Mucosa of descending colon (tissue), 3 donors: ENCODE measurements around the gene POMGNT1. TPM values are rescaled to one million over a fixed set of nuclear protein-coding genes. Genes with fewer than 3 reads are reported as not detected.
A peak's percentile ranks its signal among the peaks of the same experiment; 100 is the strongest.
"Not testable (repeated sequence)": the region's sequence is repeated elsewhere in the genome, so short reads cannot be mapped to it uniquely, and the experiment has no call there.

Experiments used
- ATAC-seq: fragments of 200-7000 bp; cut with Tn5 transposase; one replicate; pipeline ENCODE4 v1.9.1; 2020; ENCODE audit warnings: mild to moderate bottlenecking, moderate library complexity
- DNase-seq, 3 donors: peaks; one replicate each; pipeline ENCODE4 v3.0.0-alpha.2; 2020
- H3K36me3 ChIP-seq: fragments of 200-600 bp; one replicate; pipeline ENCODE4 v1.8.0; 2021; ENCODE audit warnings: low read depth, mild to moderate bottlenecking
- H3K4me1 ChIP-seq: fragments of 200-600 bp; one replicate; pipeline ENCODE4 v1.8.0; 2021; ENCODE audit warnings: low read depth, mild to moderate bottlenecking
- H3K4me3 ChIP-seq: fragments of 200-600 bp; one replicate; pipeline ENCODE4 v1.8.0; 2021; ENCODE audit warnings: mild to moderate bottlenecking
- H3K9me3 ChIP-seq: fragments of 200-600 bp; one replicate; pipeline ENCODE4 v1.8.0; 2021; ENCODE audit warnings: mild to moderate bottlenecking
- CTCF ChIP-seq: fragments of 200-600 bp; IDR thresholded peaks from one replicate; pipeline ENCODE4 v1.8.0; 2022; ENCODE audit warnings: antibody characterized with exemption, mild to moderate bottlenecking
- intact Hi-C, 2 donors: fragments of 100-400 bp; cut with DNase I in 1 of 2; cut with micrococcal nuclease in 1 of 2; formaldehyde crosslinking; loops; one replicate each; pipeline versions ENCODE4 v1.11.0 to v1.11.1; 2022; cut with DNase I, micrococcal nuclease
- long read RNA-seq, 2 donors: library from polyadenylated mRNA; unstranded; transcript quantifications; one replicate each; pipeline ENCODE4 v2.0.0, GENCODE V29; 2019 to 2021
- total RNA-seq, 3 donors: library from RNA; stranded (reverse); fragmentation: NEBNext Ultra II Directional in 2 of 3; extraction: Animal tissue kit (Norgen Biotek cat#: 25700) in 2 of 3; gene quantifications; one replicate each; pipeline versions ENCODE4 v1.2.1 to v1.2.4, GENCODE V29; 2021 to 2023
- donor health status: DM: no; HTN: no; CAD: no; lungs with moderate emphysema.
- donor health status: DM: no; HTN: no; CAD: no.
- donor health status: DM: no; HTN: yes; CAD: no.

Gene POMGNT1
- total RNA-seq, result 10 to 100 TPM; 23.8 to 39.0 (median 38.4) TPM
- long read RNA-seq, donor 1, transcript POMGNT1-201 (22 exons, 2,728 nt), result major isoform, 16 of 44 reads
- long read RNA-seq, donor 1, partial matches to known transcripts, result 8 of 44 reads
- long read RNA-seq, donor 1, other reads (novel, unspliced or antisense), result 20 of 44 reads
- long read RNA-seq, donor 2, partial matches to known transcripts, result 2 of 11 reads
- long read RNA-seq, donor 2, other reads (novel, unspliced or antisense), result 7 of 11 reads

- Histone ChIP-seq H3K36me3 (no peaks in the 10 kb centered on the region), H3K9me3 (no peaks in the 10 kb centered on the region), H3K4me3 (peak within 1 kb of the TSS; percentile 20), H3K4me1 (peaks cover 18% of the 10 kb centered on the region)
- intact Hi-C loops, result no loop called here
- ATAC-seq, result peak; percentile 84
- peak; percentile 73 to 89 (median 80) for DNase-seq
- TF ChIP-seq CTCF, result no peak
Measured at GRCh38 chr1:46197964-46198811, at the start of gene POMGNT1. Gene POMGNT1, minus strand, starts transcription at chr1:46198434. Its CDS starts 613 bp downstream, at chr1:46197821.

- H3K4me3 ChIP-seq, result peak within 1 kb of the TSS; percentile 30
- DNase-seq, result peak; percentile 97 to 98 (median 98)
- no peaks in the 10 kb centered on the region for H3K36me3 ChIP-seq
- H3K9me3 ChIP-seq, result no peaks in the 10 kb centered on the region
- H3K4me1 ChIP-seq, result peaks cover 12% of the 10 kb centered on the region
- intact Hi-C loops, result no loop called here
- TF ChIP-seq CTCF, result no peak
- ATAC-seq, result peak; percentile 95
Measured at GRCh38 chr1:46247436-46248121, 49.3 kb upstream of the POMGNT1 start, which contains the start of gene RAD54L. Gene RAD54L, plus strand, starts transcription at chr1:46247763. Its CDS starts 643 bp downstream, at chr1:46248406.

DNA sequence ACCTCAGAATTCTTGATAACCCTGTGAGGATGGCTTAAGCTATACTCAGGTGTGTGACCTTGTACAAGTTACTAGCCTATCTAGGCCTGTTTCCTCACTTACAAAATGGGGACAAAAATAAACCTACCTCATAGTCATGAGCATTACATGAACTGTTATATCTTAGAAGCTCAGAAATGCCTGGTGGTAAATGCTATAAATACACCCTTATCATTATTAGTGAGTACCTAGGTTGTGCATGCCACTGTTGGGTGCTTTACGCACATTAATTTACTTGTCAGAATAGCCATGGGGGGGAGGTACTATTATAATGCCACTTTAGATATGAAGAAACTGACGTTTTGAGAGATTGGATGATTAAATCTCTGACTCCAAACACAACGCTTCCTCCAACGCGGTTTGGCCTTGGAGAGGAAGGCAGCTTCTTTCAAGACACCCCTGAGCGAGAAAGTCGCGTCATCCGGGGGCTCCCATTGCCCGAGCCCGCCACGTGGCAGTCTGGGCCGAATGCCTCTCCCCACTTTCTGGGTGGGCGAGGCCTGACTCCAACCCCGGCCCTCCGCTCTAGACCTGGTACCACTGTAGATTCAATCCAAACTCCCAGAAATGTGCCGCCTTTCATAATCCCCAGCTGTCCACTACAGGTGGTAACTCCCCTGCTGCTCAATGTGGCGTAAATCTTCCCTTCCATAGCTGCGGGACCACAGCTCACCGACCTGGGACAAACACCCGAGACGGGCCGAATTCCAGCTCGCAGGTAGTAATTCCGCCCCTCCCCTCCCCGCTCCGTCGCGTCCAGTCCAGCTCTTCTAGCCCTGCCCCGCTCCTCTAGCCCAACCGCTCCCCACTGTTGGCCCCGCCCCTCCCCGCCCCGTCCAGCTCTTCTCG, 48.6 kb upstream of the POMGNT1 start:
- ATAC-seq, result peak; percentile 88
- intact Hi-C loops, result no loop called here

DNA sequence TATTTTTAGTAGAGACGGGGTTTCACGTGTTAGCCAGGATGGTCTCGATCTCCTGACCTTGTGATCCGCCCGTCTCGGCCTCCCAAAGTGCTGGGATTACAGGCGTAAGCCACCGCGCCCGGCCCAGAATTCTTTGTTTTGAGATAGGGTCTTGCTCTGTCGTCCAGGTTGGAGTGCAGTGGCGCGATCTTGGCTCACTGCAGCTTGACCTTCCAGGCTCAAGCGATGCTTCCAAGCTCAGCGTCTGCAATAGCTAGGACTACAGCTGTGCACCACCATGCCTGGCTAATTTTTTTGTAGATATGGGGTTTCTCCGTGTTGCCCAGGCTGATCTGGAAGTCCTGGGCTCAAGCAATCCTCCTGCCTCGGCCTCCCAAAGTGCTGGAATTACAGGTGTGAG, 47.9 kb upstream of the POMGNT1 start:
- intact Hi-C loops, result not testable (repeated sequence)

More for the DNA sequence above, 48.6 kb upstream of the POMGNT1 start:
- H3K9me3 ChIP-seq, result no peaks in the 10 kb centered on the region
- peak in 2 of 3 donors; percentile 57 to 74 for DNase-seq
- TF ChIP-seq CTCF, result no peak
- H3K36me3 ChIP-seq, result no peaks in the 10 kb centered on the region
- H3K4me1 ChIP-seq, result peaks cover 12% of the 10 kb centered on the region
- H3K4me3 ChIP-seq, result peak overlapping the region; percentile 17

DNA sequence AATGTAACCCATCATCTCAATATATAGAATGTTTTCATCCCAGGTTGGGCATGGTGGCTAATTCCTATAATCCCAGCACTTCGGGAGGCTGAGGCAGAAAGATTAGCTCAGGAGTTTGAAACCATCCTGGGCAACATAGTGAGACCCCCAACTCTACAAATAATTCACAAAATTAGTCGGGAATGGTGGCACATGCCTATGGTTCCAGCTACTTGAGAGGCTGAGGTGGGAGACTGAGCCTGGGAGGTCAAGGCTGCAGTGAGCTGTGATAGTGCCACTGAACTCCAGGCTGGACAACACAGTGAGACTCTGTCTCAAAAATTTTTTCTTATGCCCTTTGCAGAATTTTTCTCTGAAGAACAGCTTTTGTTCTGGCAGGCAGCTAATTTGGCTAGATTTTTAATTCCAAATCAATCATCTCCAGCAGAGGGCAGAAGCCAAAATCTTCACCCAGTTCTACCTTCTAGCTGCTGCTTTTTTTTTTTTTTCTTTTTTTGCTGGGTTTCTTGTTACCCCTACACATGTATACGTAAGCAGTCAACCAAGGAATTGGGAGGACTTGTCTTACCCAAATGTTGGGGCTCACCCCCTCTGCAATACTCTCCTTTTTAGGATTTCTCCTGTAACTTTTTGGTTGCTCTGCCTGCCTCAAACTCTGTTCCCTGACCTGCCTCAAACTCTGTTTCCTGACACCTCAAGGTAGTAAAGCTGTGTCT, 46.6 kb upstream of the POMGNT1 start:
- DNase-seq, result no peak
- intact Hi-C loops, result no loop called here
- H3K4me1 ChIP-seq, result peaks cover 12% of the 10 kb centered on the region
- no peak overlapping the region for H3K4me3 ChIP-seq
- no peak for ATAC-seq
- TF ChIP-seq CTCF, result no peak
- H3K9me3 ChIP-seq, result no peaks in the 10 kb centered on the region
- no peaks in the 10 kb centered on the region for H3K36me3 ChIP-seq

More for the DNA sequence above, 47.9 kb upstream of the POMGNT1 start:
- H3K36me3 ChIP-seq, H3K4me3 ChIP-seq, H3K9me3 ChIP-seq, ATAC-seq: not testable (repeated sequence)
- peak in 1 of 3 donors; percentile 36 for DNase-seq
- peaks cover 12% of the 10 kb centered on the region for H3K4me1 ChIP-seq

- H3K36me3 ChIP-seq, DNase-seq, intact Hi-C loops, H3K9me3 ChIP-seq, H3K4me3 ChIP-seq, ATAC-seq: not testable (repeated sequence)
- H3K4me1 ChIP-seq, result peaks cover 12% of the 10 kb centered on the region
Measured at GRCh38 chr1:46243831-46244230, 45.6 kb upstream of the POMGNT1 start.
